NK-92 (cell line): Measurements from ENCODE around the gene KCNJ13.

Source experiments
- DNase-seq: peaks from one replicate; lab custom pipeline; 2025; ENCODE audit not compliant: unreplicated experiment; lab: John Stamatoyannopoulos, UW

KCNJ13 gene

GRCh38 chr2:232776435-232776834, at the start of gene KCNJ13:
Gene KCNJ13, minus strand, starts transcription at chr2:232776565. Its CDS starts 5,203 bp downstream, at chr2:232771362.
- DNase-seq: no peak

- DNase-seq: no peak
Measured at GRCh38 chr2:232817756-232818155, 41.4 kb upstream of the KCNJ13 start.

- DNase-seq: no peak
Measured at GRCh38 chr2:232816657-232817056, 40.3 kb upstream of the KCNJ13 start.

GRCh38 chr2:232815569-232815968, 39.2 kb upstream of the KCNJ13 start:
- no peak for DNase-seq

- DNase-seq: no peak
Measured at GRCh38 chr2:232810444-232810843, 34.1 kb upstream of the KCNJ13 start.

- DNase-seq: no peak
Measured at GRCh38 chr2:232809349-232810124, 33.2 kb upstream of the KCNJ13 start.

- DNase-seq: no peak
Measured at GRCh38 chr2:232802091-232802490, 25.7 kb upstream of the KCNJ13 start.

GRCh38 chr2:232800166-232800565, 23.8 kb upstream of the KCNJ13 start:
- no peak for DNase-seq

- no peak for DNase-seq
Measured at GRCh38 chr2:232798187-232798586, 21.8 kb upstream of the KCNJ13 start.

- DNase-seq: no peak
Measured at GRCh38 chr2:232795920-232796319, 19.6 kb upstream of the KCNJ13 start.

GRCh38 chr2:232794981-232795380, 18.6 kb upstream of the KCNJ13 start:
- DNase-seq: no peak

GRCh38 chr2:232793271-232793670, 16.9 kb upstream of the KCNJ13 start:
- DNase-seq: no peak

GRCh38 chr2:232791518-232791917, 15.2 kb upstream of the KCNJ13 start:
- DNase-seq: no peak

- DNase-seq: no peak
Measured at GRCh38 chr2:232789082-232789481, 12.7 kb upstream of the KCNJ13 start.

- no peak for DNase-seq
Measured at GRCh38 chr2:232787806-232788205, 11.4 kb upstream of the KCNJ13 start.

GRCh38 chr2:232783278-232783677, 6.9 kb upstream of the KCNJ13 start:
- no peak for DNase-seq

GRCh38 chr2:232781765-232782164, 5.4 kb upstream of the KCNJ13 start:
- no peak for DNase-seq

GRCh38 chr2:232779934-232780333, 3.6 kb upstream of the KCNJ13 start:
- DNase-seq: no peak

- DNase-seq: no peak
Measured at GRCh38 chr2:232779465-232779864, 3.1 kb upstream of the KCNJ13 start.

- DNase-seq: no peak
Measured at GRCh38 chr2:232777276-232777675, 911 bp upstream of the KCNJ13 start.

GRCh38 chr2:232773815-232774214, 2.5 kb downstream of the KCNJ13 start:
- DNase-seq: no peak

- no peak for DNase-seq
Measured at GRCh38 chr2:232772531-232772930, 3.8 kb downstream of the KCNJ13 start.

- no peak for DNase-seq
Measured at GRCh38 chr2:232771870-232772269, 4.5 kb downstream of the KCNJ13 start.
